GM19351 (cell line): ENCODE data around the gene PFKFB3.
"Not testable (repeated sequence)": the region's sequence is repeated elsewhere in the genome, so short reads cannot be mapped to it uniquely, and the experiment has no call there.

ENCODE experiments used
- ATAC-seq: cut with Tn5 transposase; IDR thresholded peaks from one replicate; pipeline ENCODE4 v1.9.1; 2021; ENCODE audit warnings: mild to moderate bottlenecking, moderate library complexity; ENCODE audit not compliant: unreplicated experiment

PFKFB3 gene

GRCh38 chr10:6177880-6178281, 24.9 kb upstream of the PFKFB3 start:
- ATAC-seq: no peak

GRCh38 chr10:6178581-6178980, 24.2 kb upstream of the PFKFB3 start:
- no peak for ATAC-seq

- ATAC-seq: no peak
Measured at GRCh38 chr10:6179078-6179477, 23.7 kb upstream of the PFKFB3 start.

- no peak for ATAC-seq
Measured at GRCh38 chr10:6180480-6181110, 22.1 kb upstream of the PFKFB3 start.

- no peak for ATAC-seq
Measured at GRCh38 chr10:6181249-6181648, 21.5 kb upstream of the PFKFB3 start.

- no peak for ATAC-seq
Measured at GRCh38 chr10:6182454-6183098, 20.2 kb upstream of the PFKFB3 start.

GRCh38 chr10:6185039-6185716, 17.6 kb upstream of the PFKFB3 start:
- no peak for ATAC-seq

- no peak for ATAC-seq
Measured at GRCh38 chr10:6186894-6187256, 15.9 kb upstream of the PFKFB3 start.

GRCh38 chr10:6187278-6187677, 15.5 kb upstream of the PFKFB3 start:
- no peak for ATAC-seq

GRCh38 chr10:6190033-6190432, 12.7 kb upstream of the PFKFB3 start:
- not testable (repeated sequence) for ATAC-seq

GRCh38 chr10:6191147-6191546, 11.6 kb upstream of the PFKFB3 start:
- no peak for ATAC-seq

- no peak for ATAC-seq
Measured at GRCh38 chr10:6191569-6191968, 11.2 kb upstream of the PFKFB3 start.

- ATAC-seq: not testable (repeated sequence)
Measured at GRCh38 chr10:6193342-6193741, 9.4 kb upstream of the PFKFB3 start.

- ATAC-seq: no peak
Measured at GRCh38 chr10:6194311-6194710, 8.4 kb upstream of the PFKFB3 start.

- no peak for ATAC-seq
Measured at GRCh38 chr10:6195376-6195775, 7.4 kb upstream of the PFKFB3 start.

GRCh38 chr10:6195846-6196245, 6.9 kb upstream of the PFKFB3 start:
- no peak for ATAC-seq

- not testable (repeated sequence) for ATAC-seq
Measured at GRCh38 chr10:6196524-6196923, 6.2 kb upstream of the PFKFB3 start.

GRCh38 chr10:6197321-6197720, 5.4 kb upstream of the PFKFB3 start:
- ATAC-seq: no peak

GRCh38 chr10:6198171-6198570, 4.6 kb upstream of the PFKFB3 start:
- ATAC-seq: no peak

- no peak for ATAC-seq
Measured at GRCh38 chr10:6199131-6199733, 3.5 kb upstream of the PFKFB3 start.

- ATAC-seq: no peak
Measured at GRCh38 chr10:6200440-6200733, 2.3 kb upstream of the PFKFB3 start.
